ENCODE results near the gene GPBAR1. TPM values are rescaled to one million over a fixed set of nuclear protein-coding genes. Genes with fewer than 3 reads are reported as not detected.

Gene GPBAR1
- total and polyA plus RNA-seq, 2 donors (not counting 1 experiment from before 2014, with no cell fraction given): 0.66 to 0.81 TPM

DNA sequence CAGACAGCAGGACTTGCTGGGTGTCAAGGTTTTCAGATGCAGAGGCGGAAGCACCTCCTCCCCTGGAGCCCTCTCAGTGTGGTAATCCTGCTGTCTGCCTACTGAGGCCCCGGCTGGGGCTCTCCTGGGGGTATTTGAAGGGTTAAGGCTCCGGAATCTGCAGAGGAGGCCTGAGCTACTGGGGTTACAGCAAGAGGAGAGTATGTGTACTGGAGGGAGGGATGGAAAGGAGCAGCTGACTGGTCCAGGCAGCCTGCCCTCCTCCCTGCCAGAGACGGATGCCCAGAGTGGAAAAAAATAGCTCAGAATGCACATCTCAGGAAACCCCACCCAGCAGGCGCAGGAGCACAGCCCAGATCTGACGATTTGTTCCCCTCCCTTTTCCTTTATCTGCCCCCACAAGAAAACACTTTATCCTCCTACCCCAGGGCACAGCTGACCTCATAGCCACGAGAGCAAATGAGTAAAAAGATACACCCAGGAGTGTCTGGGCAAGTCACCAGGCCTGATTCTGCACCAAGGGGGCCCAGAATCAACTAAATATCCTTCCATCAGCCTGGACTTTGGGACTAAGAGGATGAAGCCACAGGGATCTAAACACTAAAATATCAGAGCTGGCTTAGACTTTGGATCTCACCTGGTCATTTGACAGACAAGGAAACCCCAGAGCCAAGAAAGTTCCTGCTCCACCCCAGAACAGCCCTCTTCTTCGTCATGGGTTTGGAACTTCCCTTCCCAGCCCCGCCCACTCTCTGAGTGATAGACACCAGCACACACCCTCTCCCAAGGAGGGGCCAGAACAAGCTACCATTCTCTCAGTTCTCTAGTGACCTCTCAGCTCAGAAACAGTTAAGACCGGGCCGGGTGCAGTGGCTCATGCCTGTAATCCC, 26.0 kb downstream of the GPBAR1 start:
- POLR2A ChIA-PET: interaction anchor here (0.9 to 3.3 kb wide), 7 partner anchors 9 to 114 kb away, joined by 3 to 36 read pairs (median 4); partner anchors contain the start of genes AAMP and PNKD
- peak; percentile 56 for ATAC-seq (ENCODE audit: low read depth)
- Mint-ChIP-seq H3K9me3 (ENCODE audit: insufficient read depth) (no peaks in the 10 kb centered on the region), H3K4me3 (peak overlapping the region; percentile 86), H3K27me3 (no peaks in the 10 kb centered on the region), H3K4me1 (peaks cover 86% of the 10 kb centered on the region), H3K27ac (peak overlapping the region; percentile 96)
- peak overlapping the region; percentile 97 to 99 for H3K27ac ChIP-seq (ENCODE audit: low read length in 2 of 2)
- no peaks in the 10 kb centered on the region for H3K27me3 ChIP-seq (replicated peaks in 1 of 4; ENCODE audit: control extremely low read depth in 1 of 4, control insufficient read depth in 3 of 4, insufficient read depth in 4 of 4, low read length in 3 of 4)
- peak overlapping the region; percentile 69 for H3K9ac ChIP-seq (ENCODE audit: low read length)
- peak; percentile 94 for DNase-seq
- CTCF ChIA-PET: interaction anchor here (0.5 to 15.5 kb wide), 14 partner anchors 9 to 321 kb away, joined by 3 to 331 read pairs (median 5); partner anchors contain the start of genes AAMP, CATIP, PLCD4 and PNKD
- H3K4me1 ChIP-seq (ENCODE audit: control insufficient read depth in 2 of 2, insufficient read depth in 2 of 2, low read length in 2 of 2): peaks cover 79 to 98% of the 10 kb centered on the region in 2 donors
- H2AFZ ChIP-seq (ENCODE audit: insufficient read depth, low read depth, low read length, poor library complexity, severe bottlenecking): peak overlapping the region; percentile 1
- intact Hi-C loops (cut with micrococcal nuclease): loop anchor here (1.0 kb wide), 1 partner anchor 15 kb away; no protein-coding TSS in a partner anchor
- WGBS (ENCODE audit: insufficient coverage): 11% methylated on average over 9 of the region's 11 CpGs
- peaks cover 23% of the 10 kb centered on the region for H4K20me1 ChIP-seq (ENCODE audit: control insufficient read depth, insufficient read depth, low read length, poor library complexity, severe bottlenecking)
- peaks cover 97% of the 10 kb centered on the region for H3K79me2 ChIP-seq (ENCODE audit: control insufficient read depth, insufficient read depth, low read length)
- no peaks in the 10 kb centered on the region for H3K9me3 ChIP-seq (ENCODE audit: control extremely low read depth in 1 of 3, control insufficient read depth in 2 of 3, insufficient read depth in 1 of 3, low read length in 2 of 3)
- H3K4me3 ChIP-seq (ENCODE audit: control extremely low read depth in 1 of 5, extremely low read depth in 1 of 5, insufficient read depth in 1 of 5, low read depth in 2 of 5, low read length in 4 of 5): peak overlapping the region; percentile 26 to 64 (median 54)
- peaks cover 0 to 26% of the 10 kb centered on the region in 2 experiments for H3K36me3 ChIP-seq (replicated peaks in 1 of 2; ENCODE audit: control extremely low read depth in 1 of 2, control insufficient read depth in 1 of 2, extremely low read depth in 1 of 2, insufficient read depth in 2 of 2, low read length in 1 of 2)
- H3K4me2 ChIP-seq (replicated peaks; ENCODE audit: low read depth, low read length, poor library complexity, severe bottlenecking): peak overlapping the region; percentile 92
- TF ChIP-seq, protein P1, sequence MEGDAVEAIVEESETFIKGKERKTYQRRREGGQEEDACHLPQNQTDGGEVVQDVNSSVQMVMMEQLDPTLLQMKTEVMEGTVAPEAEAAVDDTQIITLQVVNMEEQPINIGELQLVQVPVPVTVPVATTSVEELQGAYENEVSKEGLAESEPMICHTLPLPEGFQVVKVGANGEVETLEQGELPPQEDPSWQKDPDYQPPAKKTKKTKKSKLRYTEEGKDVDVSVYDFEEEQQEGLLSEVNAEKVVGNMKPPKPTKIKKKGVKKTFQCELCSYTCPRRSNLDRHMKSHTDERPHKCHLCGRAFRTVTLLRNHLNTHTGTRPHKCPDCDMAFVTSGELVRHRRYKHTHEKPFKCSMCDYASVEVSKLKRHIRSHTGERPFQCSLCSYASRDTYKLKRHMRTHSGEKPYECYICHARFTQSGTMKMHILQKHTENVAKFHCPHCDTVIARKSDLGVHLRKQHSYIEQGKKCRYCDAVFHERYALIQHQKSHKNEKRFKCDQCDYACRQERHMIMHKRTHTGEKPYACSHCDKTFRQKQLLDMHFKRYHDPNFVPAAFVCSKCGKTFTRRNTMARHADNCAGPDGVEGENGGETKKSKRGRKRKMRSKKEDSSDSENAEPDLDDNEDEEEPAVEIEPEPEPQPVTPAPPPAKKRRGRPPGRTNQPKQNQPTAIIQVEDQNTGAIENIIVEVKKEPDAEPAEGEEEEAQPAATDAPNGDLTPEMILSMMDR (IDR thresholded peaks at IDR 0.05): no peak
- TF ChIP-seq EZH2 (IDR thresholded peaks at IDR 0.05; ENCODE audit: borderline replicate concordance, insufficient read depth, low read depth, low read length, poor library complexity, severe bottlenecking): no peak
